NCI-H2196 (cell line): ENCODE measurements around the gene GCKR.
"Not testable (repeated sequence)": the region's sequence is repeated elsewhere in the genome, so short reads cannot be mapped to it uniquely, and the experiment has no call there.

Source experiments
- DNase-seq: peaks from one replicate; lab custom pipeline; 2025; ENCODE audit not compliant: unreplicated experiment; lab: John Stamatoyannopoulos, UW

Gene GCKR

GRCh38 chr2:27506587-27506986, 9.9 kb downstream of the GCKR start:
- no peak for DNase-seq

- no peak for DNase-seq
Measured at GRCh38 chr2:27507293-27507692, 10.7 kb downstream of the GCKR start.

GRCh38 chr2:27509326-27509725, 12.7 kb downstream of the GCKR start:
- DNase-seq = peak; percentile 81

- no peak for DNase-seq
Measured at GRCh38 chr2:27518113-27518781, 21.6 kb downstream of the GCKR start.

- no peak for DNase-seq
Measured at GRCh38 chr2:27518782-27519113, 22.1 kb downstream of the GCKR start.

- DNase-seq = no peak
Measured at GRCh38 chr2:27520316-27520715, 23.7 kb downstream of the GCKR start.

- DNase-seq = no peak
Measured at GRCh38 chr2:27522400-27522945, 25.8 kb downstream of the GCKR start.

GRCh38 chr2:27527182-27527581, 30.5 kb downstream of the GCKR start:
- DNase-seq = no peak

GRCh38 chr2:27531983-27532382, 35.3 kb downstream of the GCKR start:
- no peak for DNase-seq

GRCh38 chr2:27537287-27537686, 40.6 kb downstream of the GCKR start:
- no peak for DNase-seq

GRCh38 chr2:27538839-27539450, 42.3 kb downstream of the GCKR start:
- DNase-seq = not testable (repeated sequence)

- DNase-seq = not testable (repeated sequence)
Measured at GRCh38 chr2:27539649-27540048, 43.0 kb downstream of the GCKR start.

- DNase-seq = no peak
Measured at GRCh38 chr2:27544143-27544821, 47.6 kb downstream of the GCKR start.

GRCh38 chr2:27545348-27546141, 48.9 kb downstream of the GCKR start:
- DNase-seq = no peak

- no peak for DNase-seq
Measured at GRCh38 chr2:27549303-27549702, 52.7 kb downstream of the GCKR start.

- no peak for DNase-seq
Measured at GRCh38 chr2:27551514-27551913, 54.9 kb downstream of the GCKR start.

- no peak for DNase-seq
Measured at GRCh38 chr2:27552941-27553340, 56.3 kb downstream of the GCKR start.

- not testable (repeated sequence) for DNase-seq
Measured at GRCh38 chr2:27554451-27554850, 57.8 kb downstream of the GCKR start.

- no peak for DNase-seq
Measured at GRCh38 chr2:27559228-27559627, 62.6 kb downstream of the GCKR start.

GRCh38 chr2:27561060-27561459, 64.4 kb downstream of the GCKR start:
- no peak for DNase-seq

GRCh38 chr2:27566628-27567027, 70.0 kb downstream of the GCKR start:
- DNase-seq = no peak
